Brain pericyte (primary cell): ENCODE data around the gene AKT3.
A peak's percentile ranks its signal among the peaks of the same experiment; 100 is the strongest.

Experiments used
- DNase-seq: peaks from one replicate; pipeline ENCODE4 v3.0.0-alpha.2; 2012; ENCODE audit warnings: low read depth, low spot score

Gene AKT3

GRCh38 chr1:243557866-243558265 is 292.2 kb downstream of the AKT3 start:
- DNase-seq, result no peak

- no peak for DNase-seq
Measured at GRCh38 chr1:243554686-243555085, 295.4 kb downstream of the AKT3 start.

- no peak for DNase-seq
Measured at GRCh38 chr1:243553090-243553489, 297.0 kb downstream of the AKT3 start.

GRCh38 chr1:243550276-243550675 is 299.8 kb downstream of the AKT3 start:
- no peak for DNase-seq

- DNase-seq, result no peak
Measured at GRCh38 chr1:243549791-243550190, 300.3 kb downstream of the AKT3 start.

GRCh38 chr1:243549108-243549507 is 300.9 kb downstream of the AKT3 start:
- DNase-seq, result no peak

- DNase-seq, result no peak
Measured at GRCh38 chr1:243548516-243548915, 301.5 kb downstream of the AKT3 start.

- DNase-seq, result no peak
Measured at GRCh38 chr1:243547891-243548290, 302.2 kb downstream of the AKT3 start.

GRCh38 chr1:243546457-243546856 is 303.6 kb downstream of the AKT3 start:
- DNase-seq, result no peak

GRCh38 chr1:243543501-243543900 is 306.5 kb downstream of the AKT3 start:
- DNase-seq, result no peak

- DNase-seq, result no peak
Measured at GRCh38 chr1:243542739-243543415, 307.2 kb downstream of the AKT3 start.

GRCh38 chr1:243539636-243540035 is 310.4 kb downstream of the AKT3 start:
- no peak for DNase-seq

- no peak for DNase-seq
Measured at GRCh38 chr1:243535014-243535413, 315.0 kb downstream of the AKT3 start.

GRCh38 chr1:243529512-243529911 is 320.5 kb downstream of the AKT3 start:
- no peak for DNase-seq

- no peak for DNase-seq
Measured at GRCh38 chr1:243528459-243529121, 321.5 kb downstream of the AKT3 start.

- no peak for DNase-seq
Measured at GRCh38 chr1:243526180-243526579, 323.9 kb downstream of the AKT3 start.

GRCh38 chr1:243525085-243525487 is 325.0 kb downstream of the AKT3 start:
- DNase-seq, result peak; percentile 53

- DNase-seq, result no peak
Measured at GRCh38 chr1:243523766-243524165, 326.3 kb downstream of the AKT3 start.

GRCh38 chr1:243520831-243521230 is 329.2 kb downstream of the AKT3 start:
- no peak for DNase-seq

GRCh38 chr1:243514927-243515326 is 335.1 kb downstream of the AKT3 start:
- DNase-seq, result no peak

GRCh38 chr1:243513726-243514491 is 336.1 kb downstream of the AKT3 start:
- no peak for DNase-seq

- no peak for DNase-seq
Measured at GRCh38 chr1:243510928-243511327, 339.1 kb downstream of the AKT3 start.

- no peak for DNase-seq
Measured at GRCh38 chr1:243508943-243509342, 341.1 kb downstream of the AKT3 start.
